ENCODE results near the gene FTH1. TPM values are rescaled to one million over a fixed set of nuclear protein-coding genes. Genes with fewer than 3 reads are reported as not detected.

Gene FTH1
- total RNA-seq, 1 donor from 2014 or later = 3,020 TPM

DNA sequence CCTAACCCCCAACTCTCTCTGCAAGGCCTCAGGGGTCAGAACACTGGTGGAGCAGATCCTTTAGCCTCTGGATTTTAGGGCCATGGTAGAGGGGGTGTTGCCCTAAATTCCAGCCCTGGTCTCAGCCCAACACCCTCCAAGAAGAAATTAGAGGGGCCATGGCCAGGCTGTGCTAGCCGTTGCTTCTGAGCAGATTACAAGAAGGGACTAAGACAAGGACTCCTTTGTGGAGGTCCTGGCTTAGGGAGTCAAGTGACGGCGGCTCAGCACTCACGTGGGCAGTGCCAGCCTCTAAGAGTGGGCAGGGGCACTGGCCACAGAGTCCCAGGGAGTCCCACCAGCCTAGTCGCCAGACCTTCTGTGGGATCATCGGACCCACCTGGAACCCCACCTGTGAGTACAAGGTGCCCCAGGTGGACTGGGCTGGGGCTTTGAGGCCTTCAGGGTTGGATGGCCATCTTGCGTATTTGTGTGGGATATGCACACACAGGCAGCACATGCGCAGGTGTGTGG is 17.3 kb downstream of the FTH1 start, which contains the start of gene BEST1:
Gene BEST1, plus strand, starts transcription at position 317 of the 513 bp plus-strand sequence. CDS start 1,456 bp downstream, outside the sequence.
- TF ChIP-seq, protein P1, sequence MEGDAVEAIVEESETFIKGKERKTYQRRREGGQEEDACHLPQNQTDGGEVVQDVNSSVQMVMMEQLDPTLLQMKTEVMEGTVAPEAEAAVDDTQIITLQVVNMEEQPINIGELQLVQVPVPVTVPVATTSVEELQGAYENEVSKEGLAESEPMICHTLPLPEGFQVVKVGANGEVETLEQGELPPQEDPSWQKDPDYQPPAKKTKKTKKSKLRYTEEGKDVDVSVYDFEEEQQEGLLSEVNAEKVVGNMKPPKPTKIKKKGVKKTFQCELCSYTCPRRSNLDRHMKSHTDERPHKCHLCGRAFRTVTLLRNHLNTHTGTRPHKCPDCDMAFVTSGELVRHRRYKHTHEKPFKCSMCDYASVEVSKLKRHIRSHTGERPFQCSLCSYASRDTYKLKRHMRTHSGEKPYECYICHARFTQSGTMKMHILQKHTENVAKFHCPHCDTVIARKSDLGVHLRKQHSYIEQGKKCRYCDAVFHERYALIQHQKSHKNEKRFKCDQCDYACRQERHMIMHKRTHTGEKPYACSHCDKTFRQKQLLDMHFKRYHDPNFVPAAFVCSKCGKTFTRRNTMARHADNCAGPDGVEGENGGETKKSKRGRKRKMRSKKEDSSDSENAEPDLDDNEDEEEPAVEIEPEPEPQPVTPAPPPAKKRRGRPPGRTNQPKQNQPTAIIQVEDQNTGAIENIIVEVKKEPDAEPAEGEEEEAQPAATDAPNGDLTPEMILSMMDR (IDR thresholded peaks at IDR 0.05) = no peak
- H3K4me1 Mint-ChIP-seq (ENCODE audit: unreplicated experiment) = peaks cover 40% of the 10 kb centered on the region
- peak within 1 kb of the TSS; percentile 94 for H3K27ac Mint-ChIP-seq (ENCODE audit: unreplicated experiment)
- no peak within 1 kb of the TSS for H3K4me3 Mint-ChIP-seq (ENCODE audit: unreplicated experiment)
- no peaks in the 10 kb centered on the region for H3K27me3 Mint-ChIP-seq (ENCODE audit: unreplicated experiment)
- peak; percentile 79 for DNase-seq (ENCODE audit: extremely low spot score, unreplicated experiment)
- no peaks in the 10 kb centered on the region for H3K9me3 Mint-ChIP-seq (ENCODE audit: unreplicated experiment)
- H3K36me3 Mint-ChIP-seq (ENCODE audit: unreplicated experiment) = no peaks in the 10 kb centered on the region

DNA sequence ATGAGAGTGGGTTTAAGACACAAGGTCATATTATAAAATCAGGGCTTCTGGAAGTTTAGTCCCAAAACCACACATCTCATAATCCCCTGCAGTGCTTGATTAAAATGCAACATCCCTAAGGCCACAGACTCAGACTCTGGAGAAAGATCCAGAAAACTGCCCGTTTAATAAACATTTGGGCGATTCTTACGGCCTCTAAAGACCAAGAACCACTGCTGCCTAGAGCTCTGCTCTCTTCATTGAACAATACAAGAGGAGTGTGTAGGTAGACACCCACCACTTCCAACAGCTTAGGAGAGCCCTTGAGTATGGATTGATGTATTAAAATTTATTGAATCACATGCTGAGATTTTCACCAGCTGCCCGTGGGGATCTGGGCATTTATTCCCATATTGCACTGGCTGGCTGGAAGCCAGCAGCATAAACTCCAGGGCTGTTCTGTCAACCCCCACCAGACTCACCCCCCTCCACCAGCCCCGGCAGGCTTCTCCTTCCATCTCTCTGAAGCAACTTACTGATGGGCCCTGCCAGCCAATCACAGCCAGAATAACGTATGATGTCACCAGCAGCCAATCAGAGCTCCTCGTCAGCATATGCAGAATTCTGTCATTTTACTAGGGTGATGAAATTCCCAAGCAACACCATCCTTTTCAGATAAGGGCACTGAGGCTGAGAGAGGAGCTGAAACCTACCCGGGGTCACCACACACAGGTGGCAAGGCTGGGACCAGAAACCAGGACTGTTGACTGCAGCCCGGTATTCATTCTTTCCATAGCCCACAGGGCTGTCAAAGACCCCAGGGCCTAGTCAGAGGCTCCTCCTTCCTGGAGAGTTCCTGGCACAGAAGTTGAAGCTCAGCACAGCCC is 18.0 kb downstream of the FTH1 start:
- peaks cover 36% of the 10 kb centered on the region for H3K4me1 Mint-ChIP-seq (ENCODE audit: unreplicated experiment)
- peak; percentile 89 for DNase-seq (ENCODE audit: extremely low spot score, unreplicated experiment)
- H3K9me3 Mint-ChIP-seq (ENCODE audit: unreplicated experiment) = no peaks in the 10 kb centered on the region
- H3K27me3 Mint-ChIP-seq (ENCODE audit: unreplicated experiment) = peaks cover 5% of the 10 kb centered on the region
- no peak overlapping the region for H3K4me3 Mint-ChIP-seq (ENCODE audit: unreplicated experiment)
- H3K27ac Mint-ChIP-seq (ENCODE audit: unreplicated experiment) = peak overlapping the region; percentile 94
- TF ChIP-seq, protein P1 (IDR thresholded peaks at IDR 0.05) = no peak
- no peaks in the 10 kb centered on the region for H3K36me3 Mint-ChIP-seq (ENCODE audit: unreplicated experiment)

DNA sequence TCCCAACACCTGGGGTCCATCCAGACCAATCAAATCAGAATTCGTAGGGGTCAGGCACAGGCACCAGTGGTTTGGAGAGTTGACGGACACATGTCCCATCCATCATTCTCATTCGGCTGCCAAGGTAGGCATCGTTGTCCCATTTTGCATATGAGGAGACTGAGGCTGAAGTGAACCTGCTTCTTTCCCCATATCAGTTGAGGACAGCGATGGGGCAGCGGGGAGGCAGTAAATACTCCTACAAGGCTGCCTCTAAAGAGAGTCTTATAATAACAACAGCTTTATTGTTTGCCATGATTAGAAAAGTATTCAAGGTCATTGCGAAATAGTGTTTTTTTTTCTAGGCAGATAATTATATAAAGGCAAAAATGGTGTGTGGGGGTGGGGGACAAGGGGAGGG is 18.9 kb downstream of the FTH1 start:
- Mint-ChIP-seq H3K4me3 (ENCODE audit: unreplicated experiment) (no peak overlapping the region), H3K9me3 (ENCODE audit: unreplicated experiment) (no peaks in the 10 kb centered on the region), H3K36me3 (ENCODE audit: unreplicated experiment) (no peaks in the 10 kb centered on the region), H3K27me3 (ENCODE audit: unreplicated experiment) (peaks cover 11% of the 10 kb centered on the region), H3K27ac (ENCODE audit: unreplicated experiment) (peak overlapping the region; percentile 94), H3K4me1 (ENCODE audit: unreplicated experiment) (peaks cover 34% of the 10 kb centered on the region)
- TF ChIP-seq, protein P1 (IDR thresholded peaks at IDR 0.05) = no peak
- DNase-seq (ENCODE audit: extremely low spot score, unreplicated experiment) = peak; percentile 44

DNA sequence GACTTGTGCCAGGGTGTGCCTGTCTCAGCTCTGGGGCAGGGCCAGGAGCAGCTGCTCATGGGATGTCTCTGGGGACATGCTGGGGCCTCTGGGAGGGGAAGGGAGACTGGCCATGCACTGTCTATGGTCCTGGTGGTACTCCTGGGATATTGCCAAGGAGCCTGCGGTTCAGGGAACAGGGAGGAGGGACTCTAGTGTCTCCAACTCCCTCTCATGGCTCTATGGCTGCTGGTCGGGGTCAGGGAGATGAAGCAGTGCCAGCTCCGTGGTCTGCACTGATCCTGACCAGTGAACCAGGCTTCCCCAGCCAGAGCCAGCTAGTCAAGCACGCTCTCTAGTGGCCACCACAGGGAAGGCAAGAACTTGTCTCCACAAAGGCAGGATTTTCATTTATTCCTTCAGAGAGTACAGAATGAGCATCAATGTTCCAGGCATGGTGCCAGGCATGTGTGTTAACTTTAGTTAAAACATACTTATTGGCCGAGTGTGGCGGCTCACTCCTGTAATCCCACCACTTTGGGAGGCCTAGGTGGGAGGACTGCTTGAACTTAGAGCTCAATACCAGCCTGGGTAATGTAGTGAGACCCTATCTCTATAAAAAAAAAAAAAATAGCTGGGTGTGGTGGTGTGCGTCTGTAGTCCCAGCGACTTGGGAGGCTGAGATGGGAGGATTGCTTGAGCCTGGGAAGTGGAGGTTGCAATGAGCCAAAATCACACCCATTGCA is 19.8 kb downstream of the FTH1 start:
- H3K27me3 Mint-ChIP-seq (ENCODE audit: unreplicated experiment) = peaks cover 18% of the 10 kb centered on the region
- H3K4me1 Mint-ChIP-seq (ENCODE audit: unreplicated experiment) = peaks cover 34% of the 10 kb centered on the region
- H3K4me3 Mint-ChIP-seq (ENCODE audit: unreplicated experiment) = no peak overlapping the region
- TF ChIP-seq, protein P1 (IDR thresholded peaks at IDR 0.05) = peak; percentile 97
- H3K27ac Mint-ChIP-seq (ENCODE audit: unreplicated experiment) = peak overlapping the region; percentile 84
- no peaks in the 10 kb centered on the region for H3K36me3 Mint-ChIP-seq (ENCODE audit: unreplicated experiment)
- peak; percentile 96 for DNase-seq (ENCODE audit: extremely low spot score, unreplicated experiment)
- no peaks in the 10 kb centered on the region for H3K9me3 Mint-ChIP-seq (ENCODE audit: unreplicated experiment)
